Measurements from ENCODE around the gene TRIML2.
"Not testable (repeated sequence)": the region's sequence is repeated elsewhere in the genome, so short reads cannot be mapped to it uniquely, and the experiment has no call there.

The TRIML2 gene

DNA sequence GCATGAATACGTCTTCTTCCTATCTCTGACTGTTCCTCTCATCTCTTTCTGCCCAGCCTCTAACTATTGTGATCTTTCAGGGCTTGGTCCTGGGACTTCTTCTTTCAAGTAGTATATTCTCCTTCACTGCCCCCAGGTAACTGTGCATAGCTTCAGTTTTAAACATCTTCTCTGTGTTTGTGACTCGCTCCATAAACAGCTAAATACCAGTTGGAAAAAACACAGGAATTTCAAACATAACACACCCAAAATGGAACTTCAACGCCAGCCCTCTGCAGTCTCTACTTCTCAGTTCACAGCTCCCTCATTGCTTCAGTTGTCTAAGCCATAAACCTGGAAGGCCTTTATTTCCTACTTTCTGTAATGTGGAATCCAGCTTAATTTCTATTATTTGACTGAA lies 16.6 kb downstream of the TRIML2 start:
- no peak for DNase-seq

GRCh38 chr4:188086858-188087257 lies 22.5 kb downstream of the TRIML2 start:
- no peak for DNase-seq

DNA sequence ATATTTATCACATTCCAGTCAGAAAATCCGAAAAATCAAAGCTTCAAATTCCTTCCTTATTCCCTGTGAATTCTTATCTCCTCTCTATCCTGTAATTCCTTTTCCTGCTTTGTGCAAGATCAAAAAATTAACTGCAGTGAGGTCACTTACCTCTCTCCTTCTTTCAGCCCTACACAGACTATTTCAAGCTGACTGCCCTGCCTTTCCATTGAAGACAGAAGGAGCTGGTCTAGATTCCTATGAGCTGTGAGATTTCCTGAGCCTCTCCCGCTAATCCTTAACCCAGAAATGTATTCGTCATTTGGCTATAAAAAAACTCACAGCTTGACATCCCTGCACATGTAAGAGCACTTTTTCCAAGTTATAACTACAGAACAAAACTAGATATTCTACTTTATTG lies 26.6 kb downstream of the TRIML2 start:
- no peak for DNase-seq

DNA sequence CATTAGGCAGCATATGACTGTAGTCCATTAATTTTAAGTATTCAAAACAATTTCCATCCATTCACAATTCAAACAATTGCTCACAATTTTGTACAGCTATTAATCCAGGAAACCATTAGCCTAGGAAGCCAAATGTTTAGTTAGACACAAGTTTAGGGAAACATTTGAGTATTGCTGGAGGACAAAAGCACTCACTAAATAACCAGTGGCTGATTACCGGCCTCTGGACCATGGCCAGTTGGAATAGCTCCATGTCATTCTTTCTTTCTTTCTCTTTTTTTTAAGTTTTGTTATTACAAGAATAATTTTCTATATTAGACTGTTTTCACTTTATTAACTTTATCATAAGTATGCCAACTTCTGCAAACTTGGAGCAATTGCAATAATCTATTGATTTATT lies 31.3 kb downstream of the TRIML2 start:
- DNase-seq = no peak

GRCh38 chr4:188076169-188076568 lies 33.2 kb downstream of the TRIML2 start:
- DNase-seq = no peak

DNA sequence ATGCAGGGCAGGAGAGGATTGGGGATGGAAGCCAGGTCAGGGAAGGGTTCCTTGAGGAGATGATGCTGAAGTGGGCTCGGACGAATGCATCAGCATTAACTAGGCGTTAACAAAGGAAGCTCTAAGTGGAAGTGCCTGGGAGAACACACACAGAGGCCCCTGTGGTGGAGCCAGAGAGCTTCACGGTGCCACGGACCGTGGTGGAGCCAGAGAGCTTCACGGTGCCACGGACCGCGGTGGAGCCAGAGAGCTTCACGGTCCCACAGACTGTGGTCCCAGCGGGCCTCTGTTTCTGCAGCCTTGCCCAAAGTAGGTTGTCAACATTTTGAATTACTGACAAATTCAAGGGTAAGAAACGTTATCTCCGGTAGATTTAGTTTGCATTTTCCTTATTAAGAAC lies 48.3 kb downstream of the TRIML2 start:
- DNase-seq = no peak

GRCh38 chr4:188053302-188053701 lies 56.1 kb downstream of the TRIML2 start:
- no peak for DNase-seq

DNA sequence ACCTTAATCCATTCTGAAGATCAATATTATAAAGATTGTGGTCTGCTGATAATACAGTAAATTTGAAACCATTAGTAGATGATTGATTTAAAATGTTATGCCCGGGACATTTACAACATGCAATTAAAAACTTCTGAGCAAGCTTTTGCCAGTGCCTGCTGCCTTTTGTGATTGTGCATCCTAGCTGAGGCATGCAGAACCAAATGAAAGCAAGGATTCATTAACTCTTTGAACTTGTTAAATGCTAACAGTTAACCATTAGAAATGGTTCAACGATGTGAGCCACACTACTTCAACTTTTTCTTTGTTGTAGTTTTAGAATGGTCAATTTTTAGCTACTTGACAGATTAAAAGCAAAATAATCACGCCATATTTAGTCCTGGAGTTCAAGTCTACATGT lies 62.7 kb downstream of the TRIML2 start:
- DNase-seq = no peak

DNA sequence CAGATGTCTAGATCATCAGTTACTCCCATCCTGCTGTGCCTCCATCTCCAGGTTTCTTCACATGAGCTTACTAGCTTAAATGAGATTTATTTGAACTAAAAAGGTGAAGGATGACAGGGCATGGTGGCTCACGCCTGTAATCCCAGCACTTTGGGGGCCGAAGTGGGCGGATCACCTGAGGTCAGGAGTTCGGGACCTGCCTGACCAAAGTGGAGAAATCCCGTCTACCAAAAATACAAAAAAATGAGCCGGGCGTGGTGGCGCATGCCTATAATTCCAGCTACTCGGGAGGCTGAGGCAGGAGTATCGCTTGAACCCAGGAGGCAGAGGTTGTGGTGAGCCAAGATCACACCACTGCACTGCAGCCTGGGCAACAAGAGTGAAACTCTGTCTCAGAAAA lies 63.9 kb downstream of the TRIML2 start:
- not testable (repeated sequence) for DNase-seq

- no peak for DNase-seq
These were observed 66.2 kb downstream of the TRIML2 start for GRCh38 chr4:188043154-188043553.

- no peak for DNase-seq
These were observed 67.2 kb downstream of the TRIML2 start for GRCh38 chr4:188042191-188042590.

GRCh38 chr4:188041721-188042120 lies 67.7 kb downstream of the TRIML2 start:
- no peak for DNase-seq

All from activated effector memory CD4-positive, alpha-beta T cell treated with Interleukin-2 at 50 U/mL for 16 hours (primary cell).